NOMO-1 treated with dmso at 0.1 percent for 144 hours (cell line): ENCODE data around the gene IGF2.
"Not testable (repeated sequence)": the region's sequence is repeated elsewhere in the genome, so short reads cannot be mapped to it uniquely, and the experiment has no call there.

ENCODE experiments used
- DNase-seq: peaks from one replicate; lab custom pipeline; 2025; ENCODE audit not compliant: unreplicated experiment; lab: John Stamatoyannopoulos, UW

Gene IGF2

GRCh38 chr11:2124736-2125484, 14.3 kb downstream of the IGF2 start:
- DNase-seq: not testable (repeated sequence)

GRCh38 chr11:2123628-2123960, 15.6 kb downstream of the IGF2 start:
- no peak for DNase-seq

DNA sequence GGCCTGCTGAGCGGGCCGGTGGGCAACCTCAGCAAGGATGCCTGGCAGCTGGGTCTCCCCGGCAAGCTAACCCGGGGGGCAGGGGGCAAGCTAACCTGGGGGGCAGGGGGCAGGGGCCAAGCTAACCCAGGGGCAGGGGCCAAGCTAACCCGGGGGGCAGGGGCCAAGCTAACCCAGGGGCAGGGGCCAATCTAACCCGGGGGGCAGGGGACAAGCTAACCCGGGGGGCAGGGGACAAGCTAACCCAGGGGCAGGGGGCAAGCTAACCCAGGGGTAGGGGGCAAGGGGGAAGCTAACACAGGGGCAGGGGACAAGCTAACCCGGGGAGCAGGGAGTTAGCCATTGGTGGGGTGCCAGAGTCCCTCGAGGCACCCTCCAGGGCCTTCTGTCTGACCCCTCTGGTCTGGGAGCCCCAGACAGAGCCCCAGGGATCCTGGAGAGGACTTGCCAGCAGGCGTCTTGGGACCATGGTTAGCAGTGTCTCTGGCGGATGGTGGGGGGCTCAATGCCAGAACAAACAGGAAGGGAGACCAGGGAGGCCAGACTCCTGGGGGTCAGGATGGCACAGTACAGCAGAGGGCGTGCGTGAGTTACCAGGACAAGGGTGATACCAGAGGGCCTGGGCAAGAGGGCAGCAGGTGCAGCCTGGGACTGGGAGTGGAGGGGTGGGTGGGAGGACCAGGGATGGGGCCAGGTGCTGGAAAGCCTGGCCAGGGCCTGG, 16.1 kb downstream of the IGF2 start:
- no peak for DNase-seq

DNA sequence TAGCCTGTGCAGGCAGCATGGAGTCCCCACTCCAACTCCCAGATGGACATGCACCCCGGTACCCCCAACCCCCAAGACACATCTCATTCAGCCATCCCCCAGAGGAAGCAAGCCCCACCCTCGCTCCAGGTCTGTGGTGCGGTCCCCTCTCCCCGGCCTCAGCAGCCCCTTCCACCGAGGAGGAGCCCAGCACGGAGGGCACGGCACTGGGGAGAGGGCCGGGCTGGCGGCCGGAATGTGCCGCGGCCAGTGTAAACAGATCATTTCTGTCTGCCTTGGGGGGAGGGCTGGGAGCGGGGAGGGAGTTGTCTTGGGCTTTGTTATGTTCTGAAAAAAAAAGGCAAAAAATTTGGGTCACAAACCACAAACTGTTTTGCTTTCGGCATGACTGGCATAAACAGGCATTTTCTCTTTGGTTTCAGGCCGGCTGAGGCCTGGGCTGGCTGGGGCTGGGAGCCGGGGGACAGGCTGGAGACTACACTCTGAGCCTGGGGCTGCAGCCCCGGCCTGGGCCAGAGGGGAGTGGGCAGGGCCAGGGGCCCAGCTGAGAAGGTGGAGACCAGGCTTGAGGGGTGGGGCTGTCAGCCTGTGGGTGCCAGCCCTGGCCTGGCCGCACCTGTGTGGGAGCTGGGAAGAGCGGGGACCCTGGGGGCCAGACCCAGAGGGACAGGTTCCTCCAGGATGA, 16.8 kb downstream of the IGF2 start:
- DNase-seq: no peak

- no peak for DNase-seq
Measured at GRCh38 chr11:2121227-2122130, 17.7 kb downstream of the IGF2 start.

GRCh38 chr11:2120359-2121100, 18.7 kb downstream of the IGF2 start:
- no peak for DNase-seq

DNA sequence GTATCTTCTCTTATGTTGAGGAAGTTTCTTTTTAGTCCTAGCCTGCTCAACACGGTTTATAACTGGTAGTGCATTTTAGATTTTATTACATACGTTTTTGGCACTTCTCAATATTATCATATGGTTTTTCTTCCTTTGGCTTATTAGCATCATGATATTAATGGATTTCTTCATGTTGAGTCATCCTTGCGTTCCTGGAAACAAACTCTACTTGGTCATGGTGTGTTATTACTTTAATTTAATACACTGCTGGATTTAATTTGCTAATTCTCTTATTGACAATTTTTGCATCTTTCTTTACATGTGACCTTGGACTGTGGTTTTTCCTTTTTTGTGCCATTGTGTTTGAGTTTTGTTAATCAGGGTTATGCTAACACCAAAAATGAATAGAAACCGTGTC, 20.5 kb downstream of the IGF2 start:
- no peak for DNase-seq

DNA sequence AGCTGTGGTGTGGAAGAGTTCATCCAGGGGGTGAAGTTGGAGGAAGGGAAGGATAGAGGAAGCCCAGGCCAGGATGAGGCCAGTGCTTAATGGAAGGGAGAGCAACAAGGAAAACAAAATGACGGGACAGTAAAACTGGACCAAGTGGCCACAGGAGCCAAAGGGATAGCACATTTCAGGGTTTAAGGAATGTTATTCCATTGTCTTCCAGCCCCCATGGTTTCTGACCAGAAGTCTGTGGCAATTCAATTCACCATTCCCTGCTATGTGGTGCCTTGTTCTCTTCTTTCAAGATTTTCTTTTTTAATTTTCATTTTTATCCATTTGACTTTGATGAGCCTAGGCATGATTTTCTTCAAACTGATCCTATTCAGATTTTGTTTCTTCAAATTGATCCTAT, 22.5 kb downstream of the IGF2 start:
- DNase-seq: no peak

DNA sequence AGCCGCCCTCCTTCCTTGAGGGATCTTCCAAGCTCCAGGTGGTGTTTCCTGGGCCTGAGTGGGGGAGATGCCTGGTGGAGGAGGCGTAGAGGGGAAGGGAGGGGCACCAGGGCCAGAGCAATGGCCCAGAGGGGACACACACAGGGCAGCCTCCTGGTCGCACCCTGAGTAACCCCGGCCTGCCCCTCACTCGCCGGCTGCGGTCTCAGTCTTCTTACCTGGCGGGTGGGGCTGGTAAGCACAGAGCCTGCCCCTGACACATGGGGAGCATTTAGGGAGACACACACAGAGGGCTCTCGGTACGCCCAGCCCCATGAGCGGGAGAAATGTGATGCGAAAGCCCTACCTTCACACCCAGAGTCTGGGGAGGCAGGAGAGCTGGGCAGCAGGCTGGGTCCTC, 23.9 kb downstream of the IGF2 start:
- DNase-seq: no peak

DNA sequence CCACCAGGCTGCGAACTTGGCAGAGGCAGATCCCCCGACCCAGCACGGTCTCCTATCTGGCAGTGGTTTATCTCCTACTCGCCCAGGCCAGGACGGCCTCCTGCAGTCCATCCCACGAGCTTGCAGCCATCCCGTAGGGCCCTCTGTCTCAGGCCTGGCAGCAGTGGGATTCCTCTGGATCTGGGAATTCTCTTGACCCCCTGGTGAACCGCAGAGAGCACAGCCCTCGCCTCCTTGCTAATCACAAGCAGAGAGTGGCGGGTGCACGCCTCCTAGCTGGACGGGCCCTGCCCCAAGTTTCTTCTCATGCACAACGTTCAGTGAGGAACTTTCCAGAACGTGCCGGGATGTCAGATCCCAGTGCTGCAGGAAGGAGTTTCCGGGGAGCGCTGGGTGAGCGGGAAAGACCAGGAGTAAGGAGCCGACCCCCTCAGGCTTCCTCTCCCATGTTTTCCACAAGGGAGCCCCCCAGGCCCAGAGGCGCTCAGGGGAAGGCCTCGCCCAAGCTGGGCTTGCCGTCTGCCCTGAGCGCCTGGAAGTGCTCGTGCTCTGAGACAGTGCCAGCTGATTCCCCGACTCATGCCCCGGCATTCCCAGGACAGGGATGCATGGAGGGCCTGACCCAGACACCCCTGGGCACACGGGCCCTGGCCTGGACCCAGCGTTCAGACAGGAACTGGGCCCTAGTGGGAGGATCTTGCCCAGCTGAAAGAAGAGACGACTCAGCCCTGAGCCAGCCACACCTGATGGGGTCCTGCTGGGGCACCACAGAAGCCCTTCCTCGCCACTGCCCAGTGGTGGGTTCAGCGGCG, 24.6 kb downstream of the IGF2 start:
- no peak for DNase-seq

DNA sequence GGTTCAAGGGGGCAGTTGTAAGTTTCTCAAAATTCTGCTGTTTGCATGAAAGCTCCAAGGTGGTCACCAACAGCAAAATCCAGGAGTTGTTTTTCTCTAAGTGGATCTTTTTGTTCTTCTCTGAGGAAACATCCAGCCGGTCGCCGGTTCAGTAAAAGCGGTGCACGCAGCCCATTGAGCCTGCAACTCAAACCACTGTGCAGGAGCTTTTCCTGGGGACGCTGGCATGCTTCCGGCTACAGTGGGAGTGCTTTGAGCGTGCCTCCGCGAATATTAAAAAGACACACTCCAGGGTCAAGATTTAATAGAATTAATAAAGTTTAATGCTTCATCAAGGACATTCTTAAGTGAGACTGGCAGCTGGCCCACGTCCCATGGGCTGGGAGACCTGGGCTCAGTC, 25.4 kb downstream of the IGF2 start:
- no peak for DNase-seq

DNA sequence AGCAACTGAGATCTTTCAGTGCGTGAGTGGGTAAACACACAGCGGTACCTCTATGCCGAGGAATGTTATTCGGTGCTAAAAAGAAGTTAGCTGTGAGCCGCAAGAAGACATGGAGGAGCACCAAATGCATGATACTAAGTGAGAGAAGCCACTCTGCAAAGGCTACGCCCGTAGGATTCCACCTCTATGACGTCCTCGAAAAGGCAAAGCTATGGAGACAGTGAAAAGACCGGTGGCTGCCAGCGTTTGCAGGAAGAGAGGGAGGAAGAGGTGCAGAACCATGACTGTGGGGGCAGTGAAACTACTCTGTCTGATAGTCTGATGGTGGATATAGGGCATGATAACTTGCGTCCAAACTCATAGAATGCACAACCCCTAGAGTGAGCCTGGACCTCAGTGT, 28.7 kb downstream of the IGF2 start:
- no peak for DNase-seq

- DNase-seq: no peak
Measured at GRCh38 chr11:2109541-2110019, 29.6 kb downstream of the IGF2 start.

DNA sequence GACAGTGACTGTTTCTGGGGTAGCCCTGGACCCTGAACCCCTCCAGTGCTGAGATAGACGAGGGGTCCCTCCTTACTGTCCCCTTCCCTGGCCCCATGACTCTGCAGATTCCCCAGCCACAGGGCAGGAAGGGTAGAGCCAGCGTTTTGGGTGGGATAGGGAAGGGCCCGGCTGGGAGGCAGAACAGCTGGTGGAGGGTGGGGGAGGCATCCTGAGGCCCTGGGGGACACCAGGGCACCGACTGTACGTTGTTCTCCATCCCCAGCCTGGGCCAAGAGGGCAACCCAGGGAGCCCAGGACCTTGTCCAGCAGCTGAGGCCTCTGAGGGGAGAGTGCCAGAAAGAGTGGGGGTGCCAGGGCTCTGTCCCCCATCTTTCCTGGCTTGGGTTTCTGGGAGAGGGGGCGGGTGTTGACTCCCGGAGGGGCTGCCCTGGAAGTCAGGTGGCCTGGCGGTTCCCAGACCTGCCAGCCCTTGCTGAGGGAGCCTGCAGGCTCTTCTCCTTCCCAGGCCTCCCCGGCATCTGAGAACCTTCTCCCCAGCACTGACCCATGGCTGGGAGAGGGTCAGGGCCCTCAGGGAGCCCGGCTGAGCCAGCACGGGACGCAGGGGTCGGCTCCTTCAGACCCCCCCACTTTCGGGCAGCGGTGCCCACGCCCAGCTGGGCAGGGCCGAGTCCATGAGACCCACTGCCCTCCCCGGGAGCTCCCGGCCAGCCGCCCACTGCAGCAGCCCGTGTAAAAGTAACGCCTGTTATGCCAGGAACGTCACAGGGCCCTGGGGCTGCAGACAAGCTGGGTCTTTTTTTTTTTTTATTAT, 30.3 kb downstream of the IGF2 start:
- no peak for DNase-seq

GRCh38 chr11:2107941-2108630, 31.1 kb downstream of the IGF2 start:
- no peak for DNase-seq

- no peak for DNase-seq
Measured at GRCh38 chr11:2107521-2107920, 31.7 kb downstream of the IGF2 start.

DNA sequence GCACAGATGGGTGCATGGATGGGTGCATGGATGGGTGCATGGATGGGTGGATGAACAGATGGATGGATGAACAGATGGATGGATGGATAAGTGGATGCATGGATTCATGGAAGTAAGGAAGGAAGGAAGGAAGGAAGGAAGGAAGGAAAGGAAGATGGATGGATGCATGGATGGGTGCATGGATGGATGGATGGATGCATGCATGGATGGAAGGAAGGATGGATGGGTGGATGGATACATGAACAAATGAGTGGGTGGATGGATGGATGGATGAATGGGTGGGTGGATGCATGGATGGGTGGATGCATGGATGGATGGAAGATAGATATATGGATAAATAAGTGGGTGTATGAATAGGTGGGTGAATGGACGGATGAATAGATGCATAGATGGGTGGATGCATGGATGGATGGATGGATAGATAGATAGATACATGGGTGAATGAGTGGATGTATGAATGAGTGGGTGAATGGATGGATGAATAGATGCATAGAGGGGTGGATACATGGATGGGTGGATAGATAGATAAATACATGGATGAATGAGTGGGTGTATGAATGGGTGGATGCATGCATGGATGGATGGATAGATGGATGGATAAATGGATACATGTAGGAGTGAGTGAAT, 32.5 kb downstream of the IGF2 start:
- DNase-seq: no peak

- no peak for DNase-seq
Measured at GRCh38 chr11:2105511-2105910, 33.7 kb downstream of the IGF2 start.
